Measurements from ENCODE around the gene CACHD1. TPM values are rescaled to one million over a fixed set of nuclear protein-coding genes. Genes with fewer than 3 reads are reported as not detected.

The CACHD1 gene
- total RNA-seq (2014; rRNA removed; shearing (Covaris generic); ENCODE audit: low replicate concordance) = not detected in 2 replicates

GRCh38 chr1:64469977-64470664, at the start of gene CACHD1:
Gene CACHD1, plus strand, starts transcription at chr1:64470129. Its CDS starts 616 bp downstream, at chr1:64470745.
- H4K20me1 ChIP-seq (ENCODE audit: insufficient read depth, low read depth, low read length) = no peaks in the 10 kb centered on the region
- H3K9me2 ChIP-seq (replicated peaks; ENCODE audit: insufficient read depth, low read length) = no peaks in the 10 kb centered on the region
- no peaks in the 10 kb centered on the region for H3K9me3 ChIP-seq (ENCODE audit: low read length)
- H3K27ac ChIP-seq (ENCODE audit: low read length) = no peak within 1 kb of the TSS
- H3K79me2 ChIP-seq (ENCODE audit: low read length) = no peaks in the 10 kb centered on the region
- no peak within 1 kb of the TSS for H2AFZ ChIP-seq (ENCODE audit: low read length)
- no peaks in the 10 kb centered on the region for H3K27me3 ChIP-seq (ENCODE audit: low read length)
- H3K4me1 ChIP-seq (ENCODE audit: low read length) = no peaks in the 10 kb centered on the region
- DNase-seq = no peak
- no peak within 1 kb of the TSS for H3K4me2 ChIP-seq (ENCODE audit: low read depth, low read length, poor library complexity, severe bottlenecking)
- H3K36me3 ChIP-seq (ENCODE audit: insufficient read depth, low read length) = no peaks in the 10 kb centered on the region
- H3K9ac ChIP-seq (ENCODE audit: low read length) = no peak within 1 kb of the TSS
- no peak within 1 kb of the TSS for H3K4me3 ChIP-seq (ENCODE audit: low read length)

- Histone ChIP-seq H3K9me2 (replicated peaks; ENCODE audit: insufficient read depth, low read length) (no peaks in the 10 kb centered on the region), H2AFZ (ENCODE audit: low read length) (no peak overlapping the region), H3K9me3 (ENCODE audit: low read length) (no peaks in the 10 kb centered on the region), H3K27me3 (ENCODE audit: low read length) (no peaks in the 10 kb centered on the region), H3K4me2 (ENCODE audit: low read depth, low read length, poor library complexity, severe bottlenecking) (no peak overlapping the region), H3K36me3 (ENCODE audit: insufficient read depth, low read length) (no peaks in the 10 kb centered on the region), H3K4me1 (ENCODE audit: low read length) (no peaks in the 10 kb centered on the region), H3K79me2 (ENCODE audit: low read length) (no peaks in the 10 kb centered on the region), H3K27ac (ENCODE audit: low read length) (no peak overlapping the region), H3K4me3 (ENCODE audit: low read length) (no peak overlapping the region), H4K20me1 (ENCODE audit: insufficient read depth, low read depth, low read length) (no peaks in the 10 kb centered on the region), H3K9ac (ENCODE audit: low read length) (no peak overlapping the region)
- DNase-seq = no peak
These were observed 48.6 kb upstream of the CACHD1 start for GRCh38 chr1:64421377-64421776.

GRCh38 chr1:64423526-64423925, 46.4 kb upstream of the CACHD1 start:
- H3K4me1 ChIP-seq (ENCODE audit: low read length) = no peaks in the 10 kb centered on the region

GRCh38 chr1:64424412-64424811, 45.5 kb upstream of the CACHD1 start:
- no peaks in the 10 kb centered on the region for H3K27me3 ChIP-seq (ENCODE audit: low read length)
- no peak overlapping the region for H3K9ac ChIP-seq (ENCODE audit: low read length)
- no peak overlapping the region for H2AFZ ChIP-seq (ENCODE audit: low read length)
- no peak overlapping the region for H3K27ac ChIP-seq (ENCODE audit: low read length)
- no peak overlapping the region for H3K4me3 ChIP-seq (ENCODE audit: low read length)
- no peak overlapping the region for H3K4me2 ChIP-seq (ENCODE audit: low read depth, low read length, poor library complexity, severe bottlenecking)
- no peaks in the 10 kb centered on the region for H4K20me1 ChIP-seq (ENCODE audit: insufficient read depth, low read depth, low read length)
- H3K9me3 ChIP-seq (ENCODE audit: low read length) = no peaks in the 10 kb centered on the region
- no peaks in the 10 kb centered on the region for H3K4me1 ChIP-seq (ENCODE audit: low read length)
- H3K36me3 ChIP-seq (ENCODE audit: insufficient read depth, low read length) = no peaks in the 10 kb centered on the region
- H3K79me2 ChIP-seq (ENCODE audit: low read length) = no peaks in the 10 kb centered on the region
- no peak for DNase-seq
- no peaks in the 10 kb centered on the region for H3K9me2 ChIP-seq (replicated peaks; ENCODE audit: insufficient read depth, low read length)

More at GRCh38 chr1:64423526-64423925, 46.4 kb upstream of the CACHD1 start:
- H3K9me2 ChIP-seq (replicated peaks; ENCODE audit: insufficient read depth, low read length) = no peaks in the 10 kb centered on the region
- no peaks in the 10 kb centered on the region for H3K36me3 ChIP-seq (ENCODE audit: insufficient read depth, low read length)
- H3K27me3 ChIP-seq (ENCODE audit: low read length) = no peaks in the 10 kb centered on the region
- no peaks in the 10 kb centered on the region for H3K9me3 ChIP-seq (ENCODE audit: low read length)
- H3K4me2 ChIP-seq (ENCODE audit: low read depth, low read length, poor library complexity, severe bottlenecking) = no peak overlapping the region
- H3K79me2 ChIP-seq (ENCODE audit: low read length) = no peaks in the 10 kb centered on the region
- H2AFZ ChIP-seq (ENCODE audit: low read length) = no peak overlapping the region
- DNase-seq = no peak
- H3K9ac ChIP-seq (ENCODE audit: low read length) = no peak overlapping the region
- H3K27ac ChIP-seq (ENCODE audit: low read length) = no peak overlapping the region
- no peaks in the 10 kb centered on the region for H4K20me1 ChIP-seq (ENCODE audit: insufficient read depth, low read depth, low read length)
- H3K4me3 ChIP-seq (ENCODE audit: low read length) = no peak overlapping the region

GRCh38 chr1:64425521-64425920, 44.4 kb upstream of the CACHD1 start:
- Histone ChIP-seq H4K20me1 (ENCODE audit: insufficient read depth, low read depth, low read length) (no peaks in the 10 kb centered on the region), H3K27me3 (ENCODE audit: low read length) (no peaks in the 10 kb centered on the region), H3K9me3 (ENCODE audit: low read length) (no peaks in the 10 kb centered on the region), H2AFZ (ENCODE audit: low read length) (no peak overlapping the region), H3K79me2 (ENCODE audit: low read length) (no peaks in the 10 kb centered on the region), H3K36me3 (ENCODE audit: insufficient read depth, low read length) (no peaks in the 10 kb centered on the region), H3K4me2 (ENCODE audit: low read depth, low read length, poor library complexity, severe bottlenecking) (no peak overlapping the region), H3K9ac (ENCODE audit: low read length) (no peak overlapping the region), H3K4me1 (ENCODE audit: low read length) (no peaks in the 10 kb centered on the region), H3K9me2 (replicated peaks; ENCODE audit: insufficient read depth, low read length) (no peaks in the 10 kb centered on the region), H3K4me3 (ENCODE audit: low read length) (no peak overlapping the region), H3K27ac (ENCODE audit: low read length) (no peak overlapping the region)
- no peak for DNase-seq

GRCh38 chr1:64426681-64427080, 43.2 kb upstream of the CACHD1 start:
- no peak for DNase-seq
- H2AFZ ChIP-seq (ENCODE audit: low read length) = no peak overlapping the region
- no peaks in the 10 kb centered on the region for H4K20me1 ChIP-seq (ENCODE audit: insufficient read depth, low read depth, low read length)
- H3K4me2 ChIP-seq (ENCODE audit: low read depth, low read length, poor library complexity, severe bottlenecking) = no peak overlapping the region
- H3K79me2 ChIP-seq (ENCODE audit: low read length) = no peaks in the 10 kb centered on the region
- H3K9ac ChIP-seq (ENCODE audit: low read length) = no peak overlapping the region
- H3K9me3 ChIP-seq (ENCODE audit: low read length) = no peaks in the 10 kb centered on the region
- no peaks in the 10 kb centered on the region for H3K4me1 ChIP-seq (ENCODE audit: low read length)
- no peaks in the 10 kb centered on the region for H3K36me3 ChIP-seq (ENCODE audit: insufficient read depth, low read length)
- no peak overlapping the region for H3K4me3 ChIP-seq (ENCODE audit: low read length)
- no peaks in the 10 kb centered on the region for H3K9me2 ChIP-seq (replicated peaks; ENCODE audit: insufficient read depth, low read length)
- H3K27ac ChIP-seq (ENCODE audit: low read length) = no peak overlapping the region
- no peaks in the 10 kb centered on the region for H3K27me3 ChIP-seq (ENCODE audit: low read length)

GRCh38 chr1:64427879-64428278, 42.0 kb upstream of the CACHD1 start:
- Histone ChIP-seq H2AFZ (ENCODE audit: low read length) (no peak overlapping the region), H4K20me1 (ENCODE audit: insufficient read depth, low read depth, low read length) (no peaks in the 10 kb centered on the region), H3K4me1 (ENCODE audit: low read length) (no peaks in the 10 kb centered on the region), H3K79me2 (ENCODE audit: low read length) (no peaks in the 10 kb centered on the region), H3K9me2 (replicated peaks; ENCODE audit: insufficient read depth, low read length) (no peaks in the 10 kb centered on the region), H3K27me3 (ENCODE audit: low read length) (no peaks in the 10 kb centered on the region), H3K27ac (ENCODE audit: low read length) (no peak overlapping the region), H3K36me3 (ENCODE audit: insufficient read depth, low read length) (no peaks in the 10 kb centered on the region), H3K9me3 (ENCODE audit: low read length) (no peaks in the 10 kb centered on the region), H3K4me2 (ENCODE audit: low read depth, low read length, poor library complexity, severe bottlenecking) (no peak overlapping the region), H3K9ac (ENCODE audit: low read length) (no peak overlapping the region), H3K4me3 (ENCODE audit: low read length) (no peak overlapping the region)
- no peak for DNase-seq

- H4K20me1 ChIP-seq (ENCODE audit: insufficient read depth, low read depth, low read length) = no peaks in the 10 kb centered on the region
- H3K36me3 ChIP-seq (ENCODE audit: insufficient read depth, low read length) = no peaks in the 10 kb centered on the region
- H3K27ac ChIP-seq (ENCODE audit: low read length) = no peak overlapping the region
- H3K79me2 ChIP-seq (ENCODE audit: low read length) = no peaks in the 10 kb centered on the region
- no peaks in the 10 kb centered on the region for H3K4me1 ChIP-seq (ENCODE audit: low read length)
- H3K9me3 ChIP-seq (ENCODE audit: low read length) = no peaks in the 10 kb centered on the region
- H3K4me2 ChIP-seq (ENCODE audit: low read depth, low read length, poor library complexity, severe bottlenecking) = no peak overlapping the region
- no peaks in the 10 kb centered on the region for H3K9me2 ChIP-seq (replicated peaks; ENCODE audit: insufficient read depth, low read length)
- H3K4me3 ChIP-seq (ENCODE audit: low read length) = no peak overlapping the region
- DNase-seq = no peak
- no peaks in the 10 kb centered on the region for H3K27me3 ChIP-seq (ENCODE audit: low read length)
- H3K9ac ChIP-seq (ENCODE audit: low read length) = no peak overlapping the region
- H2AFZ ChIP-seq (ENCODE audit: low read length) = no peak overlapping the region
These were observed 36.6 kb upstream of the CACHD1 start for GRCh38 chr1:64433308-64433707.

All from Karpas-422 (cell line).